Fibroblast of lung (primary cell): Measurements from ENCODE around the gene GAR1.

Source experiments
- EZH2 ChIP-seq: IDR thresholded peaks from 2 replicates; pipeline ENCODE4 v1.5.1; 2012; ENCODE audit warnings: low read length, control low read depth, mild to moderate bottlenecking; ENCODE audit errors: missing control alignments
- TF ChIP-seq, protein P1 (sequence below), 2 donors: IDR thresholded peaks in 1 of 2; conservative IDR thresholded peaks in 1 of 2; 1 replicate in 1 of 2; 2 replicates in 1 of 2; pipeline ENCODE4 v1.5.1; 2011 to 2012; ENCODE audit warnings: low read length in 2 of 2, control low read depth in 1 of 2, inconsistent platforms in 1 of 2, low read depth in 1 of 2, mild to moderate bottlenecking in 1 of 2

DNA sequence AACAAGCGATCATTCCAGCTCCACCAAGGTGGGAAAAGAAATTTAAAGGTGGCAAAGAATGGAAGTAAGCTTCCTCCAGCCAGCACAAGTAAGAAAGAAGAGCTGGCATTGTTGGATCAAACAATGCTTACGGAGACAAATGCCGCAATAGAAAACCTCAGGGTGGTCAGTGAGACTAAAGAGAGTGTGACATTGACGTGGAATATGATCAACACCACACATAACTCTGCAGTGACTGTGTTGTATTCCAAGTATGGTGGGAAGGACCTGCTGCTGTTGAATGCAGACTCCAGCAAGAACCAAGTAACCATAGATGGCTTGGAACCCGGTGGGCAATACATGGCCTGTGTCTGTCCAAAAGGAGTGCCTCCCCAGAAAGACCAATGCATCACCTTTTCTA lies 54.5 kb downstream of the GAR1 start:
- TF ChIP-seq, protein P1, sequence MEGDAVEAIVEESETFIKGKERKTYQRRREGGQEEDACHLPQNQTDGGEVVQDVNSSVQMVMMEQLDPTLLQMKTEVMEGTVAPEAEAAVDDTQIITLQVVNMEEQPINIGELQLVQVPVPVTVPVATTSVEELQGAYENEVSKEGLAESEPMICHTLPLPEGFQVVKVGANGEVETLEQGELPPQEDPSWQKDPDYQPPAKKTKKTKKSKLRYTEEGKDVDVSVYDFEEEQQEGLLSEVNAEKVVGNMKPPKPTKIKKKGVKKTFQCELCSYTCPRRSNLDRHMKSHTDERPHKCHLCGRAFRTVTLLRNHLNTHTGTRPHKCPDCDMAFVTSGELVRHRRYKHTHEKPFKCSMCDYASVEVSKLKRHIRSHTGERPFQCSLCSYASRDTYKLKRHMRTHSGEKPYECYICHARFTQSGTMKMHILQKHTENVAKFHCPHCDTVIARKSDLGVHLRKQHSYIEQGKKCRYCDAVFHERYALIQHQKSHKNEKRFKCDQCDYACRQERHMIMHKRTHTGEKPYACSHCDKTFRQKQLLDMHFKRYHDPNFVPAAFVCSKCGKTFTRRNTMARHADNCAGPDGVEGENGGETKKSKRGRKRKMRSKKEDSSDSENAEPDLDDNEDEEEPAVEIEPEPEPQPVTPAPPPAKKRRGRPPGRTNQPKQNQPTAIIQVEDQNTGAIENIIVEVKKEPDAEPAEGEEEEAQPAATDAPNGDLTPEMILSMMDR (conservative IDR thresholded peaks at IDR 0.05 in 1 of 2, IDR thresholded peaks at IDR 0.05 in 1 of 2; ENCODE audit: low read depth in 1 of 2, low read length in 2 of 2): no peak
- no peak for TF ChIP-seq EZH2
